GM12878 (cell line): Measurements from ENCODE around the gene GRAMD1A.

Experiments
- CHD2 ChIP-seq: IDR thresholded peaks from 2 replicates; pipeline ENCODE4 v1.6.1; 2011; ENCODE audit warnings: low read depth, low read length, improper control_type of control experiment, borderline replicate concordance
- NBN ChIP-seq: fragments of 450-650 bp; IDR thresholded peaks from 2 replicates; pipeline ENCODE4 v1.6.1; 2016
- NR2C2 ChIP-seq: IDR thresholded peaks from 2 replicates; pipeline ENCODE4 v1.6.1; 2011; ENCODE audit warnings: borderline replicate concordance, low read depth; ENCODE audit not compliant: control insufficient read depth, insufficient read length
- SIN3A ChIP-seq: IDR thresholded peaks from 2 replicates; pipeline ENCODE4 v1.6.1; 2012; ENCODE audit warnings: low read depth, low read length, improper control_type of control experiment
- ZNF274 ChIP-seq: IDR thresholded peaks from one replicate; pipeline ENCODE4 v1.8.0; 2011; ENCODE audit not compliant: insufficient read length, insufficient read depth
- TF ChIP-seq, protein P1 (sequence below), 3 experiments: IDR thresholded peaks in 2 of 3; conservative IDR thresholded peaks in 1 of 3; 2 replicates each; pipeline ENCODE4 v1.5.1; 2011; ENCODE audit warnings: low read depth in 3 of 3, low read length in 3 of 3, mild to moderate bottlenecking in 3 of 3, control low read depth in 2 of 3, moderate library complexity in 2 of 3, inconsistent platforms in 1 of 3, mixed read lengths in 1 of 3; ENCODE audit not compliant: control insufficient read depth in 2 of 3, insufficient read depth in 1 of 3; ENCODE audit errors: extremely low read depth in 1 of 3

DNA sequence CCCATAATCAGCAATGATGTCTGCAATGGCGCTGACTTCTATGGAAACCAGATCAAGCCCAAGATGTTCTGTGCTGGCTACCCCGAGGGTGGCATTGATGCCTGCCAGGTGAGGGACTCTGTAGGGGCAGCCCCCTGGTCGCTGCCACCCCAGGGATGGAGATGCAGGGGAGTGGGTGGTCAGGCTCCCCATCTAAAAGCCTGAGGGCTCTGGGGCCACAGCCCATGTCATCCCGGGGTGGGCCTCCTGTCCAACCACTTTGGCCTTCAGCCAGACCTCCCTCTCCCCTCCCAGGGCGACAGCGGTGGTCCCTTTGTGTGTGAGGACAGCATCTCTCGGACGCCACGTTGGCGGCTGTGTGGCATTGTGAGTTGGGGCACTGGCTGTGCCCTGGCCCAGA lies 65.5 kb downstream of the GRAMD1A start:
- TF ChIP-seq, protein P1, sequence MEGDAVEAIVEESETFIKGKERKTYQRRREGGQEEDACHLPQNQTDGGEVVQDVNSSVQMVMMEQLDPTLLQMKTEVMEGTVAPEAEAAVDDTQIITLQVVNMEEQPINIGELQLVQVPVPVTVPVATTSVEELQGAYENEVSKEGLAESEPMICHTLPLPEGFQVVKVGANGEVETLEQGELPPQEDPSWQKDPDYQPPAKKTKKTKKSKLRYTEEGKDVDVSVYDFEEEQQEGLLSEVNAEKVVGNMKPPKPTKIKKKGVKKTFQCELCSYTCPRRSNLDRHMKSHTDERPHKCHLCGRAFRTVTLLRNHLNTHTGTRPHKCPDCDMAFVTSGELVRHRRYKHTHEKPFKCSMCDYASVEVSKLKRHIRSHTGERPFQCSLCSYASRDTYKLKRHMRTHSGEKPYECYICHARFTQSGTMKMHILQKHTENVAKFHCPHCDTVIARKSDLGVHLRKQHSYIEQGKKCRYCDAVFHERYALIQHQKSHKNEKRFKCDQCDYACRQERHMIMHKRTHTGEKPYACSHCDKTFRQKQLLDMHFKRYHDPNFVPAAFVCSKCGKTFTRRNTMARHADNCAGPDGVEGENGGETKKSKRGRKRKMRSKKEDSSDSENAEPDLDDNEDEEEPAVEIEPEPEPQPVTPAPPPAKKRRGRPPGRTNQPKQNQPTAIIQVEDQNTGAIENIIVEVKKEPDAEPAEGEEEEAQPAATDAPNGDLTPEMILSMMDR (IDR thresholded peaks at IDR 0.05 in 2 of 3, conservative IDR thresholded peaks at IDR 0.05 in 1 of 3; ENCODE audit: control insufficient read depth in 2 of 3, extremely low read depth in 1 of 3, insufficient read depth in 1 of 3, low read depth in 3 of 3, low read length in 3 of 3): no peak
- TF ChIP-seq ZNF274 (no peak), CHD2 (no peak), SIN3A (no peak), NR2C2 (no peak), NBN (no peak)
